Activated gamma-delta T cell treated with anti-CD3 and anti-CD28 coated beads, Interleukin-2, amount 50 U/mL, for 16 hours (primary cell): Measurements from ENCODE around the gene GLCE.

Source experiments
- DNase-seq: peaks from one replicate; pipeline ENCODE4 v3.0.0-alpha.2; 2020; ENCODE audit warnings: low read depth

GLCE gene

GRCh38 chr15:69209661-69210060 is 49.2 kb downstream of the GLCE start:
- DNase-seq, result no peak

- DNase-seq, result no peak
These were observed 50.1 kb downstream of the GLCE start for GRCh38 chr15:69210574-69210973.

- DNase-seq, result no peak
These were observed 53.4 kb downstream of the GLCE start for GRCh38 chr15:69213786-69214185.

GRCh38 chr15:69215314-69216035 is 55.0 kb downstream of the GLCE start:
- no peak for DNase-seq

GRCh38 chr15:69217381-69217780 is 56.9 kb downstream of the GLCE start:
- no peak for DNase-seq

GRCh38 chr15:69219690-69220089 is 59.3 kb downstream of the GLCE start:
- DNase-seq, result no peak

GRCh38 chr15:69222002-69222474 is 61.6 kb downstream of the GLCE start:
- no peak for DNase-seq

GRCh38 chr15:69223083-69223813 is 62.8 kb downstream of the GLCE start:
- no peak for DNase-seq

- no peak for DNase-seq
These were observed 63.9 kb downstream of the GLCE start for GRCh38 chr15:69224383-69224782.

- DNase-seq, result no peak
These were observed 65.1 kb downstream of the GLCE start for GRCh38 chr15:69225355-69226022.

GRCh38 chr15:69226023-69226355 is 65.6 kb downstream of the GLCE start:
- no peak for DNase-seq

- no peak for DNase-seq
These were observed 71.7 kb downstream of the GLCE start for GRCh38 chr15:69232144-69232543.

GRCh38 chr15:69232765-69233164 is 72.3 kb downstream of the GLCE start:
- DNase-seq, result no peak

- no peak for DNase-seq
These were observed 74.2 kb downstream of the GLCE start for GRCh38 chr15:69234676-69235075.

- no peak for DNase-seq
These were observed 76.1 kb downstream of the GLCE start for GRCh38 chr15:69236505-69236904.

GRCh38 chr15:69237718-69238117 is 77.3 kb downstream of the GLCE start:
- DNase-seq, result no peak

- DNase-seq, result no peak
These were observed 84.4 kb downstream of the GLCE start for GRCh38 chr15:69244798-69245197.

- no peak for DNase-seq
These were observed 92.7 kb downstream of the GLCE start for GRCh38 chr15:69253156-69253555.

- no peak for DNase-seq
These were observed 105.0 kb downstream of the GLCE start for GRCh38 chr15:69265347-69265955.

GRCh38 chr15:69271217-69271616 is 110.8 kb downstream of the GLCE start:
- DNase-seq, result no peak

GRCh38 chr15:69272139-69272538 is 111.7 kb downstream of the GLCE start:
- no peak for DNase-seq

- no peak for DNase-seq
These were observed 112.5 kb downstream of the GLCE start for GRCh38 chr15:69272891-69273290.
